ENCODE results near the gene SAXO1. TPM values are rescaled to one million over a fixed set of nuclear protein-coding genes. Genes with fewer than 3 reads are reported as not detected.
A peak's percentile ranks its signal among the peaks of the same experiment; 100 is the strongest.

The SAXO1 gene
- total RNA-seq, 1 experiment from 2014 or later = not detected

DNA sequence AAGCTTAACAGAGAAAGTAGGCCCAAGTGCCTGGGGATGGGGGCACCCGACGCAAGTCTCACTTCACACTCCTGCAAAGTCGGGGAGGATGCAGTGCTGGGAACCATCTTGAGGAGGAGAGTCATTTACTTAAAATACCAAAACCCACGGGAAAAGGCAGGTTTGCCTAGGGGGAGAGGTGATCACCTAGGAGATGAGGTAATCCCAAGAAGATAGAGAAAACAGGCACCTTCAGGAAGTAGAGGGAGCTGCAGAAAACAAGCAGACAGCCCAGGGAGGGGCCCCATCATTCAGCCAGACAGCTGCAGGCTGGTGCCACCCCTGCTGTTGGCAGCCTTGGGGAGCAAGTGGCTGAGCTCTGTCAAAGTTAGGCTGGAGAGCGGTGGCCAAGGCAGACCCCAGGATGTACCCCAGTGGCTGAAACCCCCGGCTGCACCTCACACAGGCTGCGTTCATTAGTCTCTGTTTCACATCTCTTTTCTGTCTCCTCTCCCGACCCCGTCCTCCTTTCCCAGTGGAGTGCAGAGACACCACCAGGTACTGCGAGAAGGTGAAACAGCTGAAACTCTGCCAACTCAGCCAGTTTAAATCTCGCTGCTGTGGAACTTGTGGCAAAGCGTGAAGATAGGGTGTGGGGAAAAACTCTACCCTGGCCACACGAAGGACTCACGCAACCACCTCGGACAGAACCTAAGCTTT is 124.9 kb downstream of the SAXO1 start:
- H3K9me3 Mint-ChIP-seq (ENCODE audit: unreplicated experiment) = no peaks in the 10 kb centered on the region
- H3K36me3 Mint-ChIP-seq (ENCODE audit: insufficient read depth, unreplicated experiment) = no peaks in the 10 kb centered on the region

DNA sequence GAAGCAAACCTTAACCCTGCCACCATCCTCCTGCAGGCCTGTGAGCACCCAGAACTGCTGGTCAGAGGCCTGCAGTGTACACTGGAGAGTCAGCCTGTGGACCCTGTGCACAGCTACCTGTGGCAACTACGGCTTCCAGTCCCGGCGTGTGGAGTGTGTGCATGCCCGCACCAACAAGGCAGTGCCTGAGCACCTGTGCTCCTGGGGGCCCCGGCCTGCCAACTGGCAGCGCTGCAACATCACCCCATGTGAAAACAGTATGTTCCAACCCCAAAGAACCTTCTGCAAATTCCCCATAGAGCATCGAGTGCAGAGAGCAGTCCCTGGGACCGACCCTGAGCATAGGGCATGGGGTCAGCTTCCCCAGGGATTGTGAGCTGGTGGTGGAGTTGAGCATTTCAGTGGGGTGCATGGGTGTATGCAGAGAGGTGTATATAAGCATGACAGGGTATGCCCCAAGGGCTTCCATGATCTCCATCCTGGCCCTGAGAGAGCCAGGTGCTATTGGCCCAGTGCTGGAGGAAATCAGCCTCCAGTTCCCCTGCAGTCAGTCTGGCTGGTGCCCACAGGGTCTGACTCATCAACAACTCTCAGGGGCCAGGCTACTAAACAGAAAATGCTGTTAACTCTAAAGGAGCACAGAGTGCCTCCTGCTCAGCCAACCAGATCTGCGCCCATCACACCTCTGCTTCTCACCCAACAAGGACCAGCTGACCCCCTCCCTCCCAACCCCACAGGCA is 126.2 kb downstream of the SAXO1 start:
- Mint-ChIP-seq H3K4me1 (ENCODE audit: insufficient read depth, unreplicated experiment) (no peaks in the 10 kb centered on the region), H3K9me3 (ENCODE audit: unreplicated experiment) (no peaks in the 10 kb centered on the region), H3K36me3 (ENCODE audit: insufficient read depth, unreplicated experiment) (no peaks in the 10 kb centered on the region), H3K27me3 (ENCODE audit: insufficient read depth, unreplicated experiment) (peaks cover 21% of the 10 kb centered on the region), H3K27ac (ENCODE audit: low read depth, unreplicated experiment) (no peak overlapping the region), H3K4me3 (ENCODE audit: unreplicated experiment) (no peak overlapping the region)
- TF ChIP-seq, protein P1, sequence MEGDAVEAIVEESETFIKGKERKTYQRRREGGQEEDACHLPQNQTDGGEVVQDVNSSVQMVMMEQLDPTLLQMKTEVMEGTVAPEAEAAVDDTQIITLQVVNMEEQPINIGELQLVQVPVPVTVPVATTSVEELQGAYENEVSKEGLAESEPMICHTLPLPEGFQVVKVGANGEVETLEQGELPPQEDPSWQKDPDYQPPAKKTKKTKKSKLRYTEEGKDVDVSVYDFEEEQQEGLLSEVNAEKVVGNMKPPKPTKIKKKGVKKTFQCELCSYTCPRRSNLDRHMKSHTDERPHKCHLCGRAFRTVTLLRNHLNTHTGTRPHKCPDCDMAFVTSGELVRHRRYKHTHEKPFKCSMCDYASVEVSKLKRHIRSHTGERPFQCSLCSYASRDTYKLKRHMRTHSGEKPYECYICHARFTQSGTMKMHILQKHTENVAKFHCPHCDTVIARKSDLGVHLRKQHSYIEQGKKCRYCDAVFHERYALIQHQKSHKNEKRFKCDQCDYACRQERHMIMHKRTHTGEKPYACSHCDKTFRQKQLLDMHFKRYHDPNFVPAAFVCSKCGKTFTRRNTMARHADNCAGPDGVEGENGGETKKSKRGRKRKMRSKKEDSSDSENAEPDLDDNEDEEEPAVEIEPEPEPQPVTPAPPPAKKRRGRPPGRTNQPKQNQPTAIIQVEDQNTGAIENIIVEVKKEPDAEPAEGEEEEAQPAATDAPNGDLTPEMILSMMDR (IDR thresholded peaks at IDR 0.05; ENCODE audit: unreplicated experiment) = no peak
- DNase-seq (ENCODE audit: unreplicated experiment) = peak; percentile 20
- CTCF ChIA-PET = no interaction called here
- no TSS peak for BruUV-seq (replicated peaks)
- intact Hi-C loops (cut with micrococcal nuclease) = no loop called here
- POLR2A ChIA-PET = no interaction called here

More for the DNA sequence above, 124.9 kb downstream of the SAXO1 start:
- H3K27me3 Mint-ChIP-seq (ENCODE audit: insufficient read depth, unreplicated experiment) = peaks cover 24% of the 10 kb centered on the region
- TF ChIP-seq, protein P1 (IDR thresholded peaks at IDR 0.05; ENCODE audit: unreplicated experiment) = no peak
- no peak for DNase-seq (ENCODE audit: unreplicated experiment)
- ChIA-PET CTCF (interaction anchor here (0.7 kb wide), 1 partner anchor 582 kb away, joined by 3 read pairs; no protein-coding TSS in a partner anchor), POLR2A (no interaction called here)
- BruUV-seq (replicated peaks) = no TSS peak
- intact Hi-C loops (cut with micrococcal nuclease) = no loop called here
- no peak overlapping the region for H3K4me3 Mint-ChIP-seq (ENCODE audit: unreplicated experiment)
- no peaks in the 10 kb centered on the region for H3K4me1 Mint-ChIP-seq (ENCODE audit: insufficient read depth, unreplicated experiment)
- H3K27ac Mint-ChIP-seq (ENCODE audit: low read depth, unreplicated experiment) = no peak overlapping the region

DNA sequence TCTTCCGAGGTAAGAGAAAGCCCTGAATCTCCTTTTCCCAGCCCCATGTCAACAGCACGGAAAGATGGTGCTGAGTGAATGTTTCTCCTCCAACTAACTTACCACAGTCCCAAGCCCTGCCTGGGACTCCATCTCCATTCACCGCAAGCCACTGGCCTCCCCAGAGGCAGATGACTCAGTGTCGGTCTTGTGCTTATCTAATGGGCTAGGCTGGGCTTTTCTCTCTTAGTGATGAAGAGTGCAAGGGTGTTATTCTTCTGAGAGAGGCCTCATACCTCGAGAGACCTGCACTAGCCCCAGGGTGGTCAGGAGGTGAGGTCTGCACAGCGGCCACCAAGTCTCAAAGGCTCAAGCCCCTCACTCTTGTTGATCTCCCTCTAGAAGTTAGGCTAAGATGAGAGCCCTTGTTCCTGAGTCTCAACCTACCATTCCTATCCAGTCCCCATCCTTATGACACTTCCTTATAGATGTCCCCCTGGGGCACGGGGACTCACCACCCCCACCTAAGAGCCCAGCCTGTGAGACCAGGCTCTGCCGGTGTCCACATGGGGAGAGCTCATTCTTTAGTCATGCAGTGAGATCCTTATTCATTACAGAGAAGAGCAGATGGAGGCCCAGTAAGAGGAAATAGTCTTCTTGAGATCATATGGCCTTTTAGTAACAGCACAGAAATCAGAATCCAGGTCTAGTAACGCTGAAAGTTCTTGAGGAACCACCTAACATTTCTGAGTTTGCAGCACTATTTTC is 127.0 kb downstream of the SAXO1 start:
- CTCF ChIA-PET = no interaction called here
- H3K36me3 Mint-ChIP-seq (ENCODE audit: insufficient read depth, unreplicated experiment) = no peaks in the 10 kb centered on the region
- TF ChIP-seq, protein P1 (IDR thresholded peaks at IDR 0.05; ENCODE audit: unreplicated experiment) = no peak

More for the DNA sequence above, 127.0 kb downstream of the SAXO1 start:
- POLR2A ChIA-PET = no interaction called here
- Mint-ChIP-seq H3K9me3 (ENCODE audit: unreplicated experiment) (no peaks in the 10 kb centered on the region), H3K27ac (ENCODE audit: low read depth, unreplicated experiment) (no peak overlapping the region), H3K4me3 (ENCODE audit: unreplicated experiment) (no peak overlapping the region), H3K27me3 (ENCODE audit: insufficient read depth, unreplicated experiment) (peaks cover 14% of the 10 kb centered on the region), H3K4me1 (ENCODE audit: insufficient read depth, unreplicated experiment) (no peaks in the 10 kb centered on the region)
- BruUV-seq (replicated peaks) = no TSS peak
- DNase-seq (ENCODE audit: unreplicated experiment) = no peak
- intact Hi-C loops (cut with micrococcal nuclease) = no loop called here

Measured in MCF 10A (cell line).